ENCODE measurements around the gene ZNF579.
A peak's percentile ranks its signal among the peaks of the same experiment; 100 is the strongest.
"Not testable (repeated sequence)": the region's sequence is repeated elsewhere in the genome, so short reads cannot be mapped to it uniquely, and the experiment has no call there.

Gene ZNF579

GRCh38 chr19:55584871-55585270 is 4.2 kb upstream of the ZNF579 start:
- DNase-seq = no peak
- no peaks in the 10 kb centered on the region for H3K36me3 ChIP-seq (ENCODE audit: control insufficient read depth, insufficient read depth, low read length)
- no peak overlapping the region for H3K27ac ChIP-seq (ENCODE audit: insufficient read depth, low read length, poor library complexity, severe bottlenecking)
- H3K9me3 ChIP-seq (ENCODE audit: control insufficient read depth, low read length) = no peaks in the 10 kb centered on the region
- no peak overlapping the region for H3K4me3 ChIP-seq (ENCODE audit: insufficient read depth, low read depth, low read length, poor library complexity, severe bottlenecking)
- H3K4me1 ChIP-seq (ENCODE audit: control insufficient read depth, insufficient read depth, low read length, poor library complexity, severe bottlenecking) = peaks cover 32% of the 10 kb centered on the region
- no peaks in the 10 kb centered on the region for H3K27me3 ChIP-seq (replicated peaks; ENCODE audit: control insufficient read depth, insufficient read depth, low read length, poor library complexity, severe bottlenecking)

- H3K4me1 ChIP-seq (ENCODE audit: control insufficient read depth, insufficient read depth, low read length, poor library complexity, severe bottlenecking) = peaks cover 32% of the 10 kb centered on the region
- not testable (repeated sequence) for H3K36me3 ChIP-seq (ENCODE audit: control insufficient read depth, insufficient read depth, low read length); H3K27me3 ChIP-seq (replicated peaks; ENCODE audit: control insufficient read depth, insufficient read depth, low read length, poor library complexity, severe bottlenecking); H3K4me3 ChIP-seq (ENCODE audit: insufficient read depth, low read depth, low read length, poor library complexity, severe bottlenecking); H3K9me3 ChIP-seq (ENCODE audit: control insufficient read depth, low read length); H3K27ac ChIP-seq (ENCODE audit: insufficient read depth, low read length, poor library complexity, severe bottlenecking); DNase-seq
Observed at GRCh38 chr19:55583897-55584296, 3.2 kb upstream of the ZNF579 start.

- H3K27me3 ChIP-seq (replicated peaks; ENCODE audit: control insufficient read depth, insufficient read depth, low read length, poor library complexity, severe bottlenecking); H3K9me3 ChIP-seq (ENCODE audit: control insufficient read depth, low read length); DNase-seq; H3K27ac ChIP-seq (ENCODE audit: insufficient read depth, low read length, poor library complexity, severe bottlenecking); H3K36me3 ChIP-seq (ENCODE audit: control insufficient read depth, insufficient read depth, low read length); H3K4me3 ChIP-seq (ENCODE audit: insufficient read depth, low read depth, low read length, poor library complexity, severe bottlenecking): not testable (repeated sequence)
- peaks cover 29% of the 10 kb centered on the region for H3K4me1 ChIP-seq (ENCODE audit: control insufficient read depth, insufficient read depth, low read length, poor library complexity, severe bottlenecking)
Observed at GRCh38 chr19:55582284-55582683, 1.6 kb upstream of the ZNF579 start.

- Histone ChIP-seq H3K36me3 (ENCODE audit: control insufficient read depth, insufficient read depth, low read length) (peaks cover 4% of the 10 kb centered on the region), H3K27me3 (replicated peaks; ENCODE audit: control insufficient read depth, insufficient read depth, low read length, poor library complexity, severe bottlenecking) (no peaks in the 10 kb centered on the region), H3K9me3 (ENCODE audit: control insufficient read depth, low read length) (no peaks in the 10 kb centered on the region), H3K27ac (ENCODE audit: insufficient read depth, low read length, poor library complexity, severe bottlenecking) (no peak overlapping the region), H3K4me1 (ENCODE audit: control insufficient read depth, insufficient read depth, low read length, poor library complexity, severe bottlenecking) (peaks cover 26% of the 10 kb centered on the region), H3K4me3 (ENCODE audit: insufficient read depth, low read depth, low read length, poor library complexity, severe bottlenecking) (no peak overlapping the region)
- DNase-seq = no peak
Observed at GRCh38 chr19:55581823-55582223, 1.2 kb upstream of the ZNF579 start.

- peaks cover 21% of the 10 kb centered on the region for H3K4me1 ChIP-seq (ENCODE audit: control insufficient read depth, insufficient read depth, low read length, poor library complexity, severe bottlenecking)
- no peaks in the 10 kb centered on the region for H3K9me3 ChIP-seq (ENCODE audit: control insufficient read depth, low read length)
- H3K4me3 ChIP-seq (ENCODE audit: insufficient read depth, low read depth, low read length, poor library complexity, severe bottlenecking) = peak overlapping the region; percentile 73
- peaks cover 4% of the 10 kb centered on the region for H3K36me3 ChIP-seq (ENCODE audit: control insufficient read depth, insufficient read depth, low read length)
- H3K27ac ChIP-seq (ENCODE audit: insufficient read depth, low read length, poor library complexity, severe bottlenecking) = peak overlapping the region; percentile 74
- H3K27me3 ChIP-seq (replicated peaks; ENCODE audit: control insufficient read depth, insufficient read depth, low read length, poor library complexity, severe bottlenecking) = no peaks in the 10 kb centered on the region
- no peak for DNase-seq
Observed at GRCh38 chr19:55581145-55581822, 636 bp upstream of the ZNF579 start.

- peak overlapping the region; percentile 73 for H3K4me3 ChIP-seq (ENCODE audit: insufficient read depth, low read depth, low read length, poor library complexity, severe bottlenecking)
- DNase-seq = no peak
- H3K9me3 ChIP-seq (ENCODE audit: control insufficient read depth, low read length) = no peaks in the 10 kb centered on the region
- H3K27ac ChIP-seq (ENCODE audit: insufficient read depth, low read length, poor library complexity, severe bottlenecking) = peak overlapping the region; percentile 74
- no peaks in the 10 kb centered on the region for H3K27me3 ChIP-seq (replicated peaks; ENCODE audit: control insufficient read depth, insufficient read depth, low read length, poor library complexity, severe bottlenecking)
- H3K36me3 ChIP-seq (ENCODE audit: control insufficient read depth, insufficient read depth, low read length) = peaks cover 4% of the 10 kb centered on the region
- peaks cover 13% of the 10 kb centered on the region for H3K4me1 ChIP-seq (ENCODE audit: control insufficient read depth, insufficient read depth, low read length, poor library complexity, severe bottlenecking)
Observed at GRCh38 chr19:55579766-55580621, 654 bp downstream of the ZNF579 start.

GRCh38 chr19:55578761-55579747 is 1.6 kb downstream of the ZNF579 start:
- no peak for DNase-seq
- no peaks in the 10 kb centered on the region for H3K9me3 ChIP-seq (ENCODE audit: control insufficient read depth, low read length)
- no peaks in the 10 kb centered on the region for H3K27me3 ChIP-seq (replicated peaks; ENCODE audit: control insufficient read depth, insufficient read depth, low read length, poor library complexity, severe bottlenecking)
- H3K4me3 ChIP-seq (ENCODE audit: insufficient read depth, low read depth, low read length, poor library complexity, severe bottlenecking) = no peak overlapping the region
- peaks cover 13% of the 10 kb centered on the region for H3K4me1 ChIP-seq (ENCODE audit: control insufficient read depth, insufficient read depth, low read length, poor library complexity, severe bottlenecking)
- H3K36me3 ChIP-seq (ENCODE audit: control insufficient read depth, insufficient read depth, low read length) = peaks cover 4% of the 10 kb centered on the region
- peak overlapping the region; percentile 74 for H3K27ac ChIP-seq (ENCODE audit: insufficient read depth, low read length, poor library complexity, severe bottlenecking)

GRCh38 chr19:55578031-55578760 is 2.5 kb downstream of the ZNF579 start:
- H3K4me3 ChIP-seq (ENCODE audit: insufficient read depth, low read depth, low read length, poor library complexity, severe bottlenecking) = no peak overlapping the region
- H3K36me3 ChIP-seq (ENCODE audit: control insufficient read depth, insufficient read depth, low read length) = peaks cover 4% of the 10 kb centered on the region
- DNase-seq = no peak
- H3K27me3 ChIP-seq (replicated peaks; ENCODE audit: control insufficient read depth, insufficient read depth, low read length, poor library complexity, severe bottlenecking) = no peaks in the 10 kb centered on the region
- H3K27ac ChIP-seq (ENCODE audit: insufficient read depth, low read length, poor library complexity, severe bottlenecking) = no peak overlapping the region
- no peaks in the 10 kb centered on the region for H3K9me3 ChIP-seq (ENCODE audit: control insufficient read depth, low read length)
- peaks cover 13% of the 10 kb centered on the region for H3K4me1 ChIP-seq (ENCODE audit: control insufficient read depth, insufficient read depth, low read length, poor library complexity, severe bottlenecking)

GRCh38 chr19:55576746-55577145 is 3.9 kb downstream of the ZNF579 start:
- Histone ChIP-seq H3K9me3 (ENCODE audit: control insufficient read depth, low read length) (no peaks in the 10 kb centered on the region), H3K27me3 (replicated peaks; ENCODE audit: control insufficient read depth, insufficient read depth, low read length, poor library complexity, severe bottlenecking) (no peaks in the 10 kb centered on the region), H3K4me3 (ENCODE audit: insufficient read depth, low read depth, low read length, poor library complexity, severe bottlenecking) (no peak overlapping the region), H3K27ac (ENCODE audit: insufficient read depth, low read length, poor library complexity, severe bottlenecking) (no peak overlapping the region), H3K4me1 (ENCODE audit: control insufficient read depth, insufficient read depth, low read length, poor library complexity, severe bottlenecking) (peaks cover 13% of the 10 kb centered on the region), H3K36me3 (ENCODE audit: control insufficient read depth, insufficient read depth, low read length) (peaks cover 4% of the 10 kb centered on the region)
- no peak for DNase-seq
